ENCODE measurements around the gene CFAP58.

The CFAP58 gene

GRCh38 chr10:104344219-104344618 is 9.4 kb upstream of the CFAP58 start:
- no peak for TF ChIP-seq CTCF (conservative IDR thresholded peaks at IDR 0.05; ENCODE audit: low read depth)
- no peak for DNase-seq (ENCODE audit: low spot score)
- ChIA-PET POLR2A (ENCODE audit: low non-redundant PET) (no interaction called here), CTCF (interaction anchor here (0.6 to 0.7 kb wide), 2 partner anchors 44 to 453 kb away, joined by 3 read pairs; no protein-coding TSS in a partner anchor)
- H3K27ac ChIP-seq: no peak overlapping the region

- TF ChIP-seq CTCF (conservative IDR thresholded peaks at IDR 0.05; ENCODE audit: low read depth): no peak
- ChIA-PET POLR2A (ENCODE audit: low non-redundant PET) (no interaction called here), CTCF (interaction anchor here (1.1 kb wide), 1 partner anchor 71 kb away, joined by 4 read pairs; no protein-coding TSS in a partner anchor)
- no peak for DNase-seq (ENCODE audit: low spot score)
- no peak overlapping the region for H3K27ac ChIP-seq
Measured at GRCh38 chr10:104345515-104345914, 8.1 kb upstream of the CFAP58 start.

GRCh38 chr10:104345941-104346340 is 7.7 kb upstream of the CFAP58 start:
- TF ChIP-seq CTCF (conservative IDR thresholded peaks at IDR 0.05; ENCODE audit: low read depth): no peak
- ChIA-PET POLR2A (ENCODE audit: low non-redundant PET) (no interaction called here), CTCF (interaction anchor here (0.6 to 2.6 kb wide), 5 partner anchors 41 to 75 kb away, joined by 3 to 14 read pairs (median 4); no protein-coding TSS in a partner anchor)
- no peak for DNase-seq (ENCODE audit: low spot score)
- H3K27ac ChIP-seq: no peak overlapping the region

- DNase-seq (ENCODE audit: low spot score): no peak
- ChIA-PET CTCF (interaction anchor here (0.6 to 2.6 kb wide), 5 partner anchors 41 to 66 kb away, joined by 3 to 14 read pairs (median 4); no protein-coding TSS in a partner anchor), POLR2A (ENCODE audit: low non-redundant PET) (no interaction called here)
- no peak overlapping the region for H3K27ac ChIP-seq
- TF ChIP-seq CTCF (conservative IDR thresholded peaks at IDR 0.05; ENCODE audit: low read depth): no peak
Measured at GRCh38 chr10:104347295-104348045, 6.2 kb upstream of the CFAP58 start.

- H3K27ac ChIP-seq: no peak overlapping the region
- POLR2A ChIA-PET (ENCODE audit: low non-redundant PET): no interaction called here
- no peak for DNase-seq (ENCODE audit: low spot score)
- CTCF ChIA-PET: no interaction called here
- TF ChIP-seq CTCF (conservative IDR thresholded peaks at IDR 0.05; ENCODE audit: low read depth): no peak
Measured at GRCh38 chr10:104348601-104349000, 5.0 kb upstream of the CFAP58 start.

- no peak overlapping the region for H3K27ac ChIP-seq
- CTCF ChIA-PET: interaction anchor here (0.6 to 5.6 kb wide), 12 partner anchors 11 to 1342 kb away, joined by 3 to 50 read pairs (median 4); partner anchors contain the start of gene ITPRIP
- TF ChIP-seq CTCF (conservative IDR thresholded peaks at IDR 0.05; ENCODE audit: low read depth): no peak
- POLR2A ChIA-PET (ENCODE audit: low non-redundant PET): interaction anchor here (1.3 kb wide), 1 partner anchor 11 kb away, joined by 5 read pairs; the partner anchor contains the start of gene ITPRIP
- peak; percentile 83 for DNase-seq (ENCODE audit: low spot score)
Measured at GRCh38 chr10:104349623-104350126, 4.0 kb upstream of the CFAP58 start.

All from RWPE1 (cell line).